Endothelial cell of umbilical vein (primary cell): ENCODE measurements around the gene SPACA9. TPM values are rescaled to one million over a fixed set of nuclear protein-coding genes. Genes with fewer than 3 reads are reported as not detected.

ENCODE experiments used
- BruUV-seq: library from RNA; stranded (reverse); fragments of 400-500 nt; replicated peaks from 2 replicates; lab custom pipeline; 2021; lab: Mats Ljungman, UMichigan
- CTCF ChIA-PET: fragments of 300-600, 350-600 bp; sonication (Branson Sonifier 250); formaldehyde crosslinking; loops from one replicate; lab custom pipeline; 2021; ENCODE audit warnings: antibody characterized with exemption, inconsistent platforms; lab: Charles Lee
- POLR2A ChIA-PET: fragments of 300-600, 350-600 bp; sonication (Branson Sonifier 250); formaldehyde crosslinking; loops from one replicate; lab custom pipeline; 2021; ENCODE audit warnings: antibody characterized with exemption, inconsistent platforms; lab: Charles Lee
- DNase-seq: peaks from one replicate; pipeline ENCODE4 v3.0.0-alpha.2; 2011; ENCODE audit warnings: low read depth, low spot score
- FAIRE-seq: peaks from 2 replicates; lab custom pipeline; 2011; peaks lifted over from hg19 to GRCh38; lab: Jason Lieb, UNC
- H2AFZ ChIP-seq: 2 replicates; pipeline ENCODE4 v1.6.0; 2012; ENCODE audit warnings: low read depth, low read length, control low read depth, inconsistent platforms
- H3K27ac ChIP-seq: 2 replicates; pipeline ENCODE4 v1.5.1; 2011; ENCODE audit warnings: low read depth, mild to moderate bottlenecking, control low read depth, low read length, moderate library complexity; ENCODE audit not compliant: insufficient read depth
- H3K27me3 ChIP-seq, 2 experiments: 2 replicates each; pipeline versions ENCODE4 v1.6.0 to v1.6.1; 2011; ENCODE audit warnings: low read length in 2 of 2, mixed read lengths in 1 of 2; ENCODE audit not compliant: control insufficient read depth in 2 of 2, insufficient read depth in 2 of 2
- H3K36me3 ChIP-seq, 2 experiments: 2 replicates in 1 of 2; 3 replicates in 1 of 2; pipeline ENCODE4 v1.5.1; 2011; ENCODE audit warnings: low read length in 2 of 2, mild to moderate bottlenecking in 1 of 2, moderate library complexity in 1 of 2; ENCODE audit not compliant: control insufficient read depth in 2 of 2, insufficient read depth in 2 of 2; ENCODE audit errors: extremely low read depth in 1 of 2
- H3K4me1 ChIP-seq: 3 replicates; pipeline ENCODE4 v1.5.1; 2011; ENCODE audit warnings: mild to moderate bottlenecking, low read length; ENCODE audit not compliant: control insufficient read depth, insufficient read depth; ENCODE audit errors: extremely low read depth
- H3K4me2 ChIP-seq: 2 replicates; pipeline ENCODE4 v1.6.1; 2011; ENCODE audit warnings: low read length, control low read depth, mixed read lengths; ENCODE audit not compliant: insufficient read depth
- H3K4me3 ChIP-seq, 3 experiments: fragments of 200-600 bp in 1 of 3; sonication (generic), shearing (Covaris generic) in 1 of 3; replicated peaks in 1 of 3; 2 replicates each; pipeline ENCODE4 v1.5.1; 2011 to 2016; ENCODE audit warnings: control low read depth in 3 of 3, low read length in 3 of 3, mild to moderate bottlenecking in 2 of 3, inconsistent platforms in 1 of 3, low read depth in 1 of 3, moderate library complexity in 1 of 3; ENCODE audit not compliant: insufficient read depth in 1 of 3
- H3K79me2 ChIP-seq: 2 replicates; pipeline ENCODE4 v1.6.0; 2012; ENCODE audit warnings: low read length, inconsistent platforms; ENCODE audit not compliant: control insufficient read depth, insufficient read depth
- H3K9ac ChIP-seq: replicated peaks from 2 replicates; pipeline ENCODE3; 2011; ENCODE audit warnings: low read length, control low read depth; ENCODE audit not compliant: insufficient read depth; ENCODE audit errors: extremely low read depth
- H3K9me1 ChIP-seq: replicated peaks from 3 replicates; pipeline ENCODE4 v1.6.0; 2011; ENCODE audit warnings: mild to moderate bottlenecking, low read length; ENCODE audit not compliant: control insufficient read depth, insufficient read depth; ENCODE audit errors: extremely low read depth
- H3K9me3 ChIP-seq: replicated peaks from 2 replicates; pipeline ENCODE4 v1.5.1; 2012; ENCODE audit warnings: low read length, inconsistent platforms; ENCODE audit not compliant: control insufficient read depth, insufficient read depth
- H4K20me1 ChIP-seq: replicated peaks from 2 replicates; pipeline ENCODE3; 2011; ENCODE audit warnings: mild to moderate bottlenecking, low read length; ENCODE audit not compliant: control insufficient read depth, insufficient read depth; ENCODE audit errors: extremely low read depth
- CTCF ChIP-seq, 2 donors: IDR thresholded peaks; 1 replicate in 1 of 2; 2 replicates in 1 of 2; pipeline ENCODE4 v1.5.1; 2011; ENCODE audit warnings: low read length in 2 of 2, mild to moderate bottlenecking in 2 of 2, moderate library complexity in 2 of 2, control low read depth in 1 of 2, inconsistent platforms in 1 of 2, low read depth in 1 of 2; ENCODE audit not compliant: insufficient read depth in 1 of 2; ENCODE audit errors: extremely low read depth in 1 of 2
- EZH2 ChIP-seq: IDR thresholded peaks from 2 replicates; pipeline ENCODE4 v1.6.1; 2012; ENCODE audit warnings: borderline replicate concordance, low read depth, mild to moderate bottlenecking, moderate library complexity, low read length, inconsistent platforms; ENCODE audit not compliant: severe bottlenecking
- FOS ChIP-seq: IDR thresholded peaks from 2 replicates; pipeline ENCODE4 v1.6.1; 2011; ENCODE audit warnings: mild to moderate bottlenecking, low read length, moderate library complexity, borderline replicate concordance; ENCODE audit not compliant: insufficient read depth
- GATA2 ChIP-seq: IDR thresholded peaks from 2 replicates; pipeline ENCODE4 v1.7.0; 2011; ENCODE audit warnings: low read depth, mild to moderate bottlenecking, moderate library complexity, mixed read lengths, low read length; ENCODE audit not compliant: insufficient read length, insufficient read depth
- JUN ChIP-seq: IDR thresholded peaks from 2 replicates; pipeline ENCODE4 v1.6.1; 2011; ENCODE audit warnings: borderline replicate concordance, low read depth; ENCODE audit not compliant: insufficient read length, insufficient read depth
- MAX ChIP-seq: IDR thresholded peaks from 2 replicates; pipeline ENCODE4 v1.6.1; 2011; ENCODE audit not compliant: insufficient read depth, insufficient read length
- MYC ChIP-seq: IDR thresholded peaks from one replicate; pipeline ENCODE4 v1.6.1; 2011; ENCODE audit warnings: mild to moderate bottlenecking, low read depth, low read length
- POLR2A ChIP-seq: IDR thresholded peaks from 2 replicates; pipeline ENCODE4 v1.6.1; 2012; ENCODE audit warnings: low read depth, mild to moderate bottlenecking, control low read depth, low read length
- POLR2AphosphoS5 ChIP-seq: IDR thresholded peaks from 2 replicates; pipeline ENCODE4 v1.6.1; 2012; ENCODE audit warnings: low read depth, mild to moderate bottlenecking, control low read depth, low read length, moderate library complexity; ENCODE audit not compliant: insufficient read depth
- dilution Hi-C: fragments of 300-500 bp; cut with MboI; formaldehyde crosslinking; loops from one replicate; pipeline ENCODE4 v1.15.0; 2019; ENCODE audit warnings: low sequenced_read_pairs; ENCODE audit not compliant: extremely low pct_ligation_motif_present
- intact Hi-C: fragments of 100-400 bp; cut with micrococcal nuclease; formaldehyde crosslinking; loops from one replicate; pipeline ENCODE4 v1.10.0; 2022
- polyA plus RNA-seq, 4 experiments: library from polyadenylated mRNA; depleted of rRNA in 3 of 4; stranded (reverse) in 3 of 4; unstranded in 1 of 4; fragments of >200 nt; gene quantifications; 2 replicates each; pipeline versions ENCODE4 v1.2.1 to v1.2.3, GENCODE V29; 2011 to 2012; ENCODE audit warnings: missing spikeins in 1 of 4
- total RNA-seq: library from RNA; stranded (reverse); gene quantifications from 2 replicates; pipeline ENCODE4 v1.2.3, GENCODE V29; 2021

SPACA9 gene
- total and polyA plus RNA-seq, 2 donors (not counting 3 experiments of a cell fraction or from before 2014, with no cell fraction given) = 2.6 to 3.6 TPM

GRCh38 chr9:132866898-132867297, 11.8 kb upstream of the SPACA9 start:
- H3K4me2 ChIP-seq = no peak overlapping the region
- no peak overlapping the region for H3K27ac ChIP-seq
- no TSS peak for BruUV-seq
- TF ChIP-seq MAX (no peak), FOS (no peak), POLR2A (no peak), GATA2 (no peak)
- no peak overlapping the region for H2AFZ ChIP-seq
- dilution Hi-C loops (no loop called here), intact Hi-C loops (no loop called here)
- DNase-seq (no peak), FAIRE-seq (no peak)
- H4K20me1 ChIP-seq = no peaks in the 10 kb centered on the region
- no peak overlapping the region for H3K4me3 ChIP-seq
- H3K79me2 ChIP-seq = no peaks in the 10 kb centered on the region
- no peaks in the 10 kb centered on the region for H3K4me1 ChIP-seq
- CTCF ChIA-PET = no interaction called here
- peaks cover 0 to 4% of the 10 kb centered on the region in 2 experiments for H3K27me3 ChIP-seq
- H3K9me1 ChIP-seq = no peaks in the 10 kb centered on the region
- POLR2A ChIA-PET = no interaction called here
- H3K36me3 ChIP-seq = no peaks in the 10 kb centered on the region
- no peak overlapping the region for H3K9ac ChIP-seq
- no peaks in the 10 kb centered on the region for H3K9me3 ChIP-seq

- Histone ChIP-seq H3K4me1 (no peaks in the 10 kb centered on the region), H3K79me2 (no peaks in the 10 kb centered on the region), H4K20me1 (no peaks in the 10 kb centered on the region), H3K27me3 (peaks cover 0 to 4% of the 10 kb centered on the region in 2 experiments), H3K9ac (no peak overlapping the region), H3K9me1 (no peaks in the 10 kb centered on the region), H3K9me3 (no peaks in the 10 kb centered on the region), H3K4me3 (no peak overlapping the region), H3K36me3 (no peaks in the 10 kb centered on the region), H2AFZ (no peak overlapping the region), H3K4me2 (no peak overlapping the region), H3K27ac (no peak overlapping the region)
- DNase-seq = no peak
- ChIA-PET POLR2A (no interaction called here), CTCF (no interaction called here)
- dilution Hi-C loops (no loop called here), intact Hi-C loops (no loop called here)
- TF ChIP-seq MAX (no peak), MYC (no peak), POLR2AphosphoS5 (no peak), CTCF (IDR thresholded peaks at IDR 0.05; ENCODE audit: extremely low read depth in 1 of 2, insufficient read depth in 1 of 2, low read depth in 1 of 2, low read length in 2 of 2) (no peak), POLR2A (no peak), GATA2 (no peak), FOS (no peak), EZH2 (no peak), JUN (no peak)
- no TSS peak for BruUV-seq
- FAIRE-seq = no peak
Measured at GRCh38 chr9:132869266-132869665, 9.4 kb upstream of the SPACA9 start.
